ENCODE measurements around the gene RNF181.
"Not testable (repeated sequence)": the region's sequence is repeated elsewhere in the genome, so short reads cannot be mapped to it uniquely, and the experiment has no call there.

Gene RNF181

GRCh38 chr2:85606116-85606455 lies 10.5 kb downstream of the RNF181 start:
- H3K4me3 ChIP-seq (ENCODE audit: low read length): no peak overlapping the region
- TF ChIP-seq, protein P1, sequence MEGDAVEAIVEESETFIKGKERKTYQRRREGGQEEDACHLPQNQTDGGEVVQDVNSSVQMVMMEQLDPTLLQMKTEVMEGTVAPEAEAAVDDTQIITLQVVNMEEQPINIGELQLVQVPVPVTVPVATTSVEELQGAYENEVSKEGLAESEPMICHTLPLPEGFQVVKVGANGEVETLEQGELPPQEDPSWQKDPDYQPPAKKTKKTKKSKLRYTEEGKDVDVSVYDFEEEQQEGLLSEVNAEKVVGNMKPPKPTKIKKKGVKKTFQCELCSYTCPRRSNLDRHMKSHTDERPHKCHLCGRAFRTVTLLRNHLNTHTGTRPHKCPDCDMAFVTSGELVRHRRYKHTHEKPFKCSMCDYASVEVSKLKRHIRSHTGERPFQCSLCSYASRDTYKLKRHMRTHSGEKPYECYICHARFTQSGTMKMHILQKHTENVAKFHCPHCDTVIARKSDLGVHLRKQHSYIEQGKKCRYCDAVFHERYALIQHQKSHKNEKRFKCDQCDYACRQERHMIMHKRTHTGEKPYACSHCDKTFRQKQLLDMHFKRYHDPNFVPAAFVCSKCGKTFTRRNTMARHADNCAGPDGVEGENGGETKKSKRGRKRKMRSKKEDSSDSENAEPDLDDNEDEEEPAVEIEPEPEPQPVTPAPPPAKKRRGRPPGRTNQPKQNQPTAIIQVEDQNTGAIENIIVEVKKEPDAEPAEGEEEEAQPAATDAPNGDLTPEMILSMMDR (IDR thresholded peaks at IDR 0.05; ENCODE audit: insufficient read depth, low read depth, low read length, missing control alignments): no peak
- DNase-seq (ENCODE audit: low read depth): no peak

DNA sequence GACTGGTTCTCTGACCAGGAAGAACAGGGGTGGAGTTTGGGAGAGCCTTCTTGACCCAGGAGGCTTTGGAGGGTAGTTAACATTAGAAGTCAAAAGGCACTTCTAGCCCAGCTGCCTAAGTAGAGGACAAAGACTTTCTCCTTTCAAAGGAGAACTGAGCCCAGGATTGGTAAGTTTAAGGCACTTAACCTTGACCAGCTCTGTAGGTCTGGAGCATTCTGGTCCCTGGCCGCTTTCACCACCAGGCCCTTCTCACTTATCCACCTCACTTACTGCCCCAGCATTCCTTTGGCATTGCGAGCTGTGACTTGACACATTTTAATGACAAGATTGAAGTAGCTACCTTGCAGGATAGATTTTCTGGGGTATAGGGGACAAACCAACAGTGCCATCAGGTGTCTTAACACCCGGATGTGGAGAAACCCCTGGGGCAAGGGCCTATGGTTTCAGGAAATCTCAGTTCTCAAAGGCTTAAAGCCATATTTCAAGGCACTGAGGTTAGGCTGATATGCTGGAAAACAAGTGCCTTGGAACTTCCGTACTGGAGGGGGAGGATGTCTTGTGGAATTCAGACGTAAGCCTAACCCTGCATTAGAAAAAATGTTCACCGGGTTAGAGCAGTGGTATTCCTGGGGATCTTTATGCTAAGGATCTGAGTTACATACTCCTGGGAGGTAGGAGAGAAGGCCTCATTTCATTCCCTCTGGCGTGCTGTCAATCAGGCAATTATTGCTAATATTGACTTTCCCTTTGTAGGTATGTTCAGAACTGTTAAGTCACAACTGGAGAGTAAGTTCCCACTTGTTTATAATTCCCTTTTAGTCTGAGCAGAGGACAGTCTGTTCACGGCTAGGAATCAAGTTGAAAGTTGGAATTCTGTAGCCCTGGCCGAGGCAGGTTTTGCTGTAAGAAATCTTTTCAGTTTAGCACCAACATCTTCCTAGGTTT lies 12.0 kb downstream of the RNF181 start:
- TF ChIP-seq, protein P1 (IDR thresholded peaks at IDR 0.05; ENCODE audit: insufficient read depth, low read depth, low read length, missing control alignments): no peak
- H3K4me3 ChIP-seq (ENCODE audit: low read length): no peak overlapping the region
- DNase-seq (ENCODE audit: low read depth): no peak

- DNase-seq (ENCODE audit: low read depth): no peak
- peak overlapping the region; percentile 74 for H3K4me3 ChIP-seq (ENCODE audit: low read length)
- TF ChIP-seq, protein P1 (IDR thresholded peaks at IDR 0.05; ENCODE audit: insufficient read depth, low read depth, low read length, missing control alignments): no peak
These were observed 15.7 kb downstream of the RNF181 start for GRCh38 chr2:85611217-85611704.

- TF ChIP-seq, protein P1 (IDR thresholded peaks at IDR 0.05; ENCODE audit: insufficient read depth, low read depth, low read length, missing control alignments): no peak
- DNase-seq (ENCODE audit: low read depth): peak; percentile 88
These were observed 16.4 kb downstream of the RNF181 start, which contains the start of gene C2orf68 for GRCh38 chr2:85611705-85612587. Gene C2orf68, minus strand, starts transcription at chr2:85612066. Its CDS starts 82 bp downstream, at chr2:85611984.

DNA sequence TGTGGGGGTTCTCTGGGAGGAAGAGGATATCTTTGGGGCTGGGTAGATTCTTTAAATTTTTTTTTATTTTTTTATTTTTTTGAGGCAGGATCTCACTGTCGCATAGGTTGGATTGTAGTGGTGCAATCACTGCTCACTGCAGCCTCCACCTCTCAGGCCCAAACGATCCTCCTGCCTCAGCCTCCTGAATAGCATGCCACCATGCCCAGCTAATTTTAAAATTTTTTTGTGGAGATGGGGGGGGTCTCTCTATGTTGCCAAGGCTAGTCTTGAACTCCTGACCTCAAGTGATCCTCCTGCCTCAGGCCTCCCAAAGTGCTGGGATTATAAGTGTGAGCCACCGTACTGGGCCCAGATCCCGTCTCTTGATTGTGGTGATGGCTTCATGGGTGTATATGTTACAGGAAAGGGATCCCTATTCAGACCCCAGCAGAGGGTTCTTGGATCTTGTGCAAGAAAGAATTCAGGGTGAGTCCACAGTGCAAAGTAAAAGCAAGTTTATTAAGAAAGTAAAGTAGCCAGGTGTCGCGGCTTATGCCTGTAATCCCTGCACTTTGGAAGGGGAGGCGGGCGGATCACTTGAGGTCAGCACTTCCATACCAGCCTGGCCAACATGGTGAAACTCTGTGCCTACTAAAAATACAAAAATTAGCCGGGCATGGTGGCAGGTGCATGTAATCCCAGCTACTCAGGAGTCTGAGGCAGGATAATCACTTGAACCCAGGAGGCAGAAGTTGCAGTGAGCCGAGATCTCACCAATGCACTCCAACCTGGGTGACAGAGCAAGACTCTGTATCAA lies 18.4 kb downstream of the RNF181 start:
- TF ChIP-seq, protein P1 (IDR thresholded peaks at IDR 0.05; ENCODE audit: insufficient read depth, low read depth, low read length, missing control alignments): no peak
- no peak overlapping the region for H3K4me3 ChIP-seq (ENCODE audit: low read length)
- no peak for DNase-seq (ENCODE audit: low read depth)

More at GRCh38 chr2:85611705-85612587, 16.4 kb downstream of the RNF181 start, which contains the start of gene C2orf68:
- H3K4me3 ChIP-seq (ENCODE audit: low read length): peak within 1 kb of the TSS; percentile 74

- H3K4me3 ChIP-seq (ENCODE audit: low read length); DNase-seq (ENCODE audit: low read depth): not testable (repeated sequence)
These were observed 19.2 kb downstream of the RNF181 start for GRCh38 chr2:85614757-85615156.
